ENCODE measurements around the gene STIL. TPM values are rescaled to one million over a fixed set of nuclear protein-coding genes. Genes with fewer than 3 reads are reported as not detected.

The STIL gene
- polyA plus RNA-seq, 2 of the 4 experiments (the other 2 are of a cell fraction), result 10.1 to 21.7 TPM

DNA sequence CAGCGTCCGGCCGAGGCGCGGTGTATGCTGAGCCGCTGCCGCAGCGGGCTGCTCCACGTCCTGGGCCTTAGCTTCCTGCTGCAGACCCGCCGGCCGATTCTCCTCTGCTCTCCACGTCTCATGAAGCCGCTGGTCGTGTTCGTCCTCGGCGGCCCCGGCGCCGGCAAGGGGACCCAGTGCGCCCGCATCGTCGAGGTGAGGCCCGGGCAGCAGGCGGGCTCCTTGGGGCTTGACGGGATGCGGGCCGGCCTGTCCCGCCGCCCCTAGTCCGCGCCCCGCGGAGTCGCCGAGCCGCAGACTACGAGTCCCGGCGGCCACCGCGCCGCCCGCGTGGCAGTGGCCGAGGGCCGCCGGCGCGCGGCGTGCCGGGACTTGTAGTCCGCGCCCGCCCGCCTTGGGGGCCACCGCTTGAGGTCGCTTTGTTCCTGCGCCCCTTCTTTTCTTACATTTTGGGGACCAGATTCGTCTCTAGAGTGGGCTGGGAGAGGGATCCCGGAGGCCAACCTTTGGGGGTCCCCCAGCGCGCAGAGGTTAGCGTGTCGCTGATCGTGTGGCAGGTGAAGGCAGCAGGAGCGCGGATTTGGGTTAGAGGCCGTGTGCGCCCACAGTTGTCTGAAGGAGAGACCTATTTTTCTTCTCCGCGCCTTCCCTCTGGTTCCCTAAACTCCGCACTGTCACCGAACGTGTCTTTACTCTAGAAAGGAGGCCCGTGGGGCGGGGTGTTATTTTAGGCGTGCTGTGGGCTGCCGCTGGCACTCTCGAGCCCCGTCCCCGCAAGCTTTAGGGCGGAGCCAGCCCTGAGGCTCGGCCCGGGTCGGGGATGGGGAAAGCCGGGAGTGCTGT lies 20.2 kb upstream of the STIL start (continued):
- TF ChIP-seq, protein P1, sequence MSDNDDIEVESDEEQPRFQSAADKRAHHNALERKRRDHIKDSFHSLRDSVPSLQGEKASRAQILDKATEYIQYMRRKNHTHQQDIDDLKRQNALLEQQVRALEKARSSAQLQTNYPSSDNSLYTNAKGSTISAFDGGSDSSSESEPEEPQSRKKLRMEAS (IDR thresholded peaks at IDR 0.05), result peak; percentile 1
- TF ChIP-seq MAZ (IDR thresholded peaks at IDR 0.05; ENCODE audit: borderline replicate concordance, low read depth, low read length), result no peak
- no peak for TF ChIP-seq FOXS1 (CRISPR knock-in tag; IDR thresholded peaks at IDR 0.05)

DNA sequence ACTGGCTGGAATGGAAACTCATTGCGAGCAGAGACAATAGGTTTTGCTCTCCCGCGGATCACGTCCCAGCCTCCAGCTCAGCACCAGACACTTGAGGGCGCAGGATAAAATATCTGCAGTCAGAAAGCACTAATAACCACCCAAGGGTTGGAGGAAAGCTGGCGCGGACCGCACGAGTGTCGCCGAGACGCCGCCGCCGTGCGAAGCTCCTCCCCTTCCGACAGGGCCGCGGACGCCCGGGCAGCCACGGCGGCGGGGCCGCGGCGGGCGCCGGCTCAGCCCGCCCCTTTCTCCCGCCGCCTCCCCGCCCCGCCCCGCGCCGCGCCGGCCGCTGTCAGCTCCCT lies 19.6 kb upstream of the STIL start, which contains the start of gene CMPK1:
CMPK1 (plus strand) TSS at position 213 of the 344 bp plus-strand sequence. CDS start 156 bp downstream, outside the sequence.
- CTCF ChIA-PET, result interaction anchor here (0.7 to 1.1 kb wide), 2 partner anchors 19 to 91 kb away, joined by 3 to 4 read pairs; partner anchors contain the start of gene STIL
- H3K4me2 ChIP-seq, result peak within 1 kb of the TSS; percentile 89
- peak within 1 kb of the TSS; percentile 90 to 99 for H3K27ac ChIP-seq
- TF ChIP-seq ESRRA (IDR thresholded peaks at IDR 0.05; ENCODE audit: borderline replicate concordance, low read length) (no peak), HOXA7 (CRISPR knock-in tag; IDR thresholded peaks at IDR 0.05) (no peak), POLR2A (IDR thresholded peaks at IDR 0.05; ENCODE audit: low read length) (peak; percentile 78), KDM5A (IDR thresholded peaks at IDR 0.05) (no peak), HOXB13 (CRISPR knock-in tag; IDR thresholded peaks at IDR 0.05; ENCODE audit: low read depth) (no peak), RAD21 (conservative IDR thresholded peaks at IDR 0.05 in 1 of 2, IDR thresholded peaks at IDR 0.05 in 1 of 2) (no peak), MYC (IDR thresholded peaks at IDR 0.05; ENCODE audit: borderline replicate concordance, low read length) (no peak), NR3C1 (IDR thresholded peaks at IDR 0.05) (no peak)
- TF ChIP-seq, protein P1 (IDR thresholded peaks at IDR 0.05), result peak; percentile 16; the same call in 1 of the 2 replicates
- TF ChIP-seq, protein P2, sequence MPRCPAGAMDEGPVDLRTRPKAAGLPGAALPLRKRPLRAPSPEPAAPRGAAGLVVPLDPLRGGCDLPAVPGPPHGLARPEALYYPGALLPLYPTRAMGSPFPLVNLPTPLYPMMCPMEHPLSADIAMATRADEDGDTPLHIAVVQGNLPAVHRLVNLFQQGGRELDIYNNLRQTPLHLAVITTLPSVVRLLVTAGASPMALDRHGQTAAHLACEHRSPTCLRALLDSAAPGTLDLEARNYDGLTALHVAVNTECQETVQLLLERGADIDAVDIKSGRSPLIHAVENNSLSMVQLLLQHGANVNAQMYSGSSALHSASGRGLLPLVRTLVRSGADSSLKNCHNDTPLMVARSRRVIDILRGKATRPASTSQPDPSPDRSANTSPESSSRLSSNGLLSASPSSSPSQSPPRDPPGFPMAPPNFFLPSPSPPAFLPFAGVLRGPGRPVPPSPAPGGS (IDR thresholded peaks at IDR 0.05), result 0 out of 3 replicates have a peak, but pooled peaks have one; percentile 30
- TF ChIP-seq, protein P3, sequence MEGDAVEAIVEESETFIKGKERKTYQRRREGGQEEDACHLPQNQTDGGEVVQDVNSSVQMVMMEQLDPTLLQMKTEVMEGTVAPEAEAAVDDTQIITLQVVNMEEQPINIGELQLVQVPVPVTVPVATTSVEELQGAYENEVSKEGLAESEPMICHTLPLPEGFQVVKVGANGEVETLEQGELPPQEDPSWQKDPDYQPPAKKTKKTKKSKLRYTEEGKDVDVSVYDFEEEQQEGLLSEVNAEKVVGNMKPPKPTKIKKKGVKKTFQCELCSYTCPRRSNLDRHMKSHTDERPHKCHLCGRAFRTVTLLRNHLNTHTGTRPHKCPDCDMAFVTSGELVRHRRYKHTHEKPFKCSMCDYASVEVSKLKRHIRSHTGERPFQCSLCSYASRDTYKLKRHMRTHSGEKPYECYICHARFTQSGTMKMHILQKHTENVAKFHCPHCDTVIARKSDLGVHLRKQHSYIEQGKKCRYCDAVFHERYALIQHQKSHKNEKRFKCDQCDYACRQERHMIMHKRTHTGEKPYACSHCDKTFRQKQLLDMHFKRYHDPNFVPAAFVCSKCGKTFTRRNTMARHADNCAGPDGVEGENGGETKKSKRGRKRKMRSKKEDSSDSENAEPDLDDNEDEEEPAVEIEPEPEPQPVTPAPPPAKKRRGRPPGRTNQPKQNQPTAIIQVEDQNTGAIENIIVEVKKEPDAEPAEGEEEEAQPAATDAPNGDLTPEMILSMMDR (IDR thresholded peaks at IDR 0.05), result no peak
- POLR2A ChIA-PET, result interaction anchor here (0.6 to 2.3 kb wide), 6 partner anchors 8 to 392 kb away, joined by 3 to 27 read pairs (median 4); partner anchors contain the start of genes FOXD2 and STIL
- ATAC-seq, result peak; percentile 81 to 86; a peak in 5 of 6 replicates
- 1% methylated on average over 5 of the region's 40 CpGs for WGBS (ENCODE audit: missing lambda C conversion rate)
- H3K9me3 ChIP-seq, result no peaks in the 10 kb centered on the region
- peak; percentile 49 to 82 for DNase-seq (ENCODE audit: low read depth in 1 of 2, low spot score in 1 of 2)
- FAIRE-seq, result no peak
- H3K4me3 ChIP-seq, result peak within 1 kb of the TSS; percentile 79
- H3K4me1 ChIP-seq, result peaks cover 28% of the 10 kb centered on the region

DNA sequence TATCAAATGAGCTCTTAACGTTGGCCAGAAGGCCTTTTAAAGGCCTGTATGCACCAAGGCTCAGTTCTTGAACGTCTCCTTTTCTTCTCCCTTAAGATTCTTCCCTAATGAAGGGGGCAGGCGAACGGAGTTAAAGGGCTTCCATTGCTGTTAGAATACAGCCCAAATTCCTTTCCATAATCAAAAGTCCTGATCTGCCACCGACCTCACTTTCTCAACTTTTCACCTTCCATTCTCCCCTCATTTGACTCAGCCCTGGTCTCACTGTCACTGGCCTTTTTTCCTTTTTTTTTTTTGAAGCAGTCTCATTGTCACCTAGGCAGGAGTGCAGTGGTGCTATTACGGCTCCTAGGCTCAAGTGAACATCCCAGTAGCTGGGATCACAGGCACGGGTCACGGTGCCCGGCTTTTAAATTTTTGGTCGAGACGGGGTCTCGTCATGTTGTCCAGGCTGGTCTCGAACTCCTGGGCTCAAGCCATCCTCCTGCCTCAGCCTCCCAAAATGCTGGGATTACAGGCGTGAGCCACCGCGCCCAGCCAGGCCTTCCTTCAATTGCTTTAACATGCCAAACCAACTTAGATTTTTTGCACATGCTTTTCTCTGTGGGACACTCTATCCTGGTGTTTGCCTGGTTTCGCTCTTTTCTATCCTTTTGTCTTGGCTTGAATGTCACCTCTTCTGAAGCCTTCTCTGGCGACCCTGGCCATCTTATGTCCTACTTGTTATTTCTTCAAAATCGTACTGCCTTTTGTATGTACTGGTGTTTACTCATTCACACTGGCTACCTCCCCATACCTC lies 19.0 kb upstream of the STIL start:
- ATAC-seq (no peak), DNase-seq (ENCODE audit: low read depth in 1 of 2, low spot score in 1 of 2) (no peak), FAIRE-seq (no peak)
- CTCF ChIA-PET, result interaction anchor here (0.7 to 1.1 kb wide), 2 partner anchors 18 to 91 kb away, joined by 3 to 4 read pairs; partner anchors contain the start of gene STIL
- Histone ChIP-seq H3K27ac (peak overlapping the region; percentile 90 to 99), H3K9me3 (no peaks in the 10 kb centered on the region), H3K4me3 (peak overlapping the region; percentile 79), H3K4me2 (peak overlapping the region; percentile 86), H3K4me1 (peaks cover 22% of the 10 kb centered on the region)
- TF ChIP-seq RCOR1 (IDR thresholded peaks at IDR 0.05; ENCODE audit: low read depth, low read length) (no peak), RARB (CRISPR knock-in tag; IDR thresholded peaks at IDR 0.05) (no peak), RNF2 (IDR thresholded peaks at IDR 0.05; ENCODE audit: borderline replicate concordance, low read depth) (no peak), CEBPB (IDR thresholded peaks at IDR 0.05) (no peak), MAZ (IDR thresholded peaks at IDR 0.05; ENCODE audit: borderline replicate concordance, low read depth, low read length) (no peak), RFX5 (IDR thresholded peaks at IDR 0.05) (no peak)
- WGBS (ENCODE audit: missing lambda C conversion rate), result 34% methylated on average over 19 of the region's 19 CpGs
- POLR2A ChIA-PET, result interaction anchor here (0.6 to 2.3 kb wide), 5 partner anchors 8 to 154 kb away, joined by 3 to 27 read pairs (median 4); partner anchors contain the start of genes FOXD2 and STIL

Data from A549 (cell line).